ENCODE results near the gene RAD51.
"Not testable (repeated sequence)": the region's sequence is repeated elsewhere in the genome, so short reads cannot be mapped to it uniquely, and the experiment has no call there.

Gene RAD51

DNA sequence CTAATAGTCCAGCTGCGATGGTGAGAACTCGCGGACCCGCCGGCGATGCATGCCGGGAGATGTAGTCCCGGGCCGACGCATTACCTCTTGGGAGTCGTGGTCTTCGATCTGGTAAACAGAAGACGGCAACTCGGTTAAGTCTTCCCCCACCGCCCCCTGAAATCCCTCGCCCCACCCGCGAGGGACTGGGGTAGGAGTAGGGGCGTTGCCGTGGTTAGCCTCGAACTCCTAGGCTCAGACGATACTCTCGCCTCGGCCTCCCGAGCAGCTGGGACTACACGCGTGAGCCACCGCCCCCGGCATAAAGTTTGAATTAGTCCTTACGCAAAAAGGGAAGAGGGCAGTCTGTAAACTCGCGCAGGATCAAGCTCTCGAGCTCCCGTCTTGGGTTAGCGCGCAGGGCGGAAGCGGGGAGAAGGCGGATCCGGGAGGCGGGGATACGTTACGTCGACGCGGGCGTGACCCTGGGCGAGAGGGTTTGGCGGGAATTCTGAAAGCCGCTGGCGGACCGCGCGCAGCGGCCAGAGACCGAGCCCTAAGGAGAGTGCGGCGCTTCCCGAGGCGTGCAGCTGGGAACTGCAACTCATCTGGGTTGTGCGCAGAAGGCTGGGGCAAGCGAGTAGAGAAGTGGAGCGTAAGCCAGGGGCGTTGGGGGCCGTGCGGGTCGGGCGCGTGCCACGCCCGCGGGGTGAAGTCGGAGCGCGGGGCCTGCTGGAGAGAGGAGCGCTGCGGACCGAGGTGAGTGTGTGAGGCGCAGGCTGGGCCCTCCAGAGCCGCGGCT lies at the start of gene RAD51:
RAD51 (plus strand) TSS at position 487 of the 781 bp plus-strand sequence. CDS start 3,585 bp downstream, outside the sequence.
- peak; percentile 97 for DNase-seq

DNA sequence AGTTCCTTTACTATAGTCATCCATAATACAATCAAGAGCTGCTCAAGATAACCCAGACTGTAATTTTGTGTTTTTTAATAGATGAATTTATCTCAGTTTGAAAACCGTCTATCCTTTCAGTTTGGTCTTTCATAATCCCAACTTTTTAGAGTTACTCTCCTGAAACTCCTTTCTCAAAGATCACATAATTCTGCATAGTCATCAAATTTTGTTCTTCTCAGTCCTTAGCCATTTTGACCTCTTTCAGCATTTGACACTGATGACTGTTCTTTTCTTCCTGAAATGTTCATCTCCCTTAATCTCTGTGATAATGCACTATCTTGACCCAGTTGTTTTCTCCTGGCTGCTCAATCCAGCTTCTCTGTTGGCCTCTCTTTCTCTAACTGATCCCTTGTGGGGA lies 47.5 kb upstream of the RAD51 start:
- DNase-seq, result no peak

DNA sequence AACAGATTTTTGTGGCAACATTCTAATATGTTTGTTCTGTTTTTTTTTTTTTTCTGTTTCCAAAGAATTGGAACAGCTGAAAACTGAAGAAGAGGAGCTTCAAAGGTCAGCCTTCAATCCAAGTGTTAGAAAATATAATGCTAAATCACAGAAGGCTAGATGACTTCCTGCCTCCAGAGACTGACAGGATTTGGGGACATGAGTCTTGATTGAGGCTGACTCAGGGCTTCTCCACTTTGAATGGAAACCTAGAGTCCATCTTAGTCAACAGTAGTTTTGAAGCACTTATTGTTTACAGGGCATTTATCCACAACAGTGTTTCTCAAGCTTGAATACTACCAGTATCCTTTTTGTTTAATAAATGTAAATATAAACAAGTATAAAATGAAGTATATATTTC lies 44.5 kb upstream of the RAD51 start:
- no peak for DNase-seq

DNA sequence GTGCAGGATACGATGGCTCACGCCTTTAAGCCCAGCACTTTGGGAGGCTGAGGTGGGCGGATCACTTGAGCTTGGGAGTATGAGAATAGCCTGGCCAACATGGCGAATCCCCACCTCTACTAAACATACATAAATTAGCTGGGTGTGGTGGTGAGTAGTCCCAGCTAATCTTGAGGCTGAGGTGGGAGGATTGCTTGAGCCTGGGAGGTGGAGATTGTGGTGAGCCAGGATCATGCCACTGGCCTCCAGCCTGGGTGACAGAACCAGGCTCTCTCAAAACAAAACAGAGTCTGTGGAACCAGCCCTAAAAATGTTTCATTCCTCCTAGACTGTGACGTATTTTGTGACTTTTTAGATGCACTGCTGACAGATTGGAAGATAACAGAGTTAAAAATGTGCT lies 34.3 kb upstream of the RAD51 start:
- no peak for DNase-seq

DNA sequence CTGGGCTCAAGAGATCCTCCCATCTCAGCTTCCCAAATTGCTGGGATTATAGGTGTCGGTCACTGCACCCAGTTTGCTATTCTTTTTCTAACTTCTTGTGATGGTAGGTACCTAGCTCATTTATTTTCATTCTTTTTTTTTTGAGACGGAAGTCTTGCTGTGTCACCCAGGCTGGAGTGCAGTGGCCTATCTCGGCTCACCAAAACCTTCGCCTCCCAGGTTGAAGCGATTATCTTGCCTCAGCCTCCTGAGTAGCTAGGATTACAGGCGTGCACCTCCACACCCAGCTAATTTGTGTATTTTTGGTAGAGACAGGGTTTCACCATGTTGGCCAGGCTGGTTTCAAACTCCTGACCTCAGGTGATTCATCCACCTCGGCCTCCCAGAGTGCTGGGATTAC lies 30.1 kb upstream of the RAD51 start:
- DNase-seq, result no peak

DNA sequence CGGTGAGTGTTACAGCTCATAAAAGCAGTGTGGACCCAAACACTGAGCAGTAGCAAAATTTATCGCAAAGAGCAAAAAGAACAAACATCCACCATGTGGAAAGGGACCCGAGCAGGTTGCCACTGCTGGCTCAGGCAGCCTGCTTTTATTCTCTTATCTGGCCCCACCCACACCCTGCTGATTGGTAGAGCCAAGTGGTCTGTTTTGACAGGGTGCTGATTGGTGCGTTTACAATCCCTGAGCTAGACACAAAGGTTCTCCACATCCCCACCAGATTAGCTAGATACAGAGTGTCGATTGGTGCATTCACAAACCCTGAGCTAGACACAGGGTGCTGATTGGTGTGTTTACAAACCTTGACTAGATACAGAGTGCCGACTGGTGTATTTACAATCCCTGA lies 18.7 kb upstream of the RAD51 start:
- not testable (repeated sequence) for DNase-seq

DNA sequence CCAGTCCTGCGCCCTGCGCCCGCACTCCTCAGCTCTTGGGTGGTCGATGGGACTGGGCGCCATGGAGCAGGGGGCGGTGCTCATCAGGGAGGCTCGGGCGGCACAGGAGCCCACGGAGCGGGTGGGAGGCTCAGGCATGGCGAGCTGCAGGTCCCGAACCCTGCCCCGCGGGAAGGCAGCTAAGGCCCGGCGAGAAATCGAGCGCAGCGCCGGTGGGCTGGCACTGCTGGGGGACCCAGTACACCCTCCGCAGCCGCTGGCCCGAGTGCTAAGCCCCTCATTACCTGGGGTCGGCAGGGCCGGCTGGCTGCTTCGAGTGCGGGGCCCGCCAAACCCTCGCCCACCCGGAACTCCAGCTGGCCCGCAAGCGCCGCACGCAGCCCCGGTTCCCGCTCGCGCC lies 18.1 kb upstream of the RAD51 start:
- DNase-seq, result not testable (repeated sequence)

DNA sequence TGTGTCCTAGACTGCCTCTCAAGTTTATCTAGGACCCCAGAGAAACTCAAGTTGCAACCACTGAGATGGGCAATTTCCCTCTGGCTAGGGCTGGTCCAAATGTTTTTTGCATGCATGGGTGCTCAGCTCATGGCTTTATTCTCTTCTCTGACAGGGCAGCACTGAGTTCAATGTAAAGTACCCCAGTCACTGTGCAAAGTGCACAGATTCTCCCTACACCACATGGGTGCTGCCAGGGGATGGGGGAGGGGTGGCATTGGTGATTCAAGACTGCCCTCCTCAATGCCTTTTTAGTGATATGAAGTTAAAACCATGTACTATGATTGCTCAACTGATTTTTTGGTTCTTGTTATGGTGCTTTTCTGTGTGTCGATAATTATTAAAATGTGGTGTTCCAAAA lies 14.8 kb upstream of the RAD51 start:
- no peak for DNase-seq

DNA sequence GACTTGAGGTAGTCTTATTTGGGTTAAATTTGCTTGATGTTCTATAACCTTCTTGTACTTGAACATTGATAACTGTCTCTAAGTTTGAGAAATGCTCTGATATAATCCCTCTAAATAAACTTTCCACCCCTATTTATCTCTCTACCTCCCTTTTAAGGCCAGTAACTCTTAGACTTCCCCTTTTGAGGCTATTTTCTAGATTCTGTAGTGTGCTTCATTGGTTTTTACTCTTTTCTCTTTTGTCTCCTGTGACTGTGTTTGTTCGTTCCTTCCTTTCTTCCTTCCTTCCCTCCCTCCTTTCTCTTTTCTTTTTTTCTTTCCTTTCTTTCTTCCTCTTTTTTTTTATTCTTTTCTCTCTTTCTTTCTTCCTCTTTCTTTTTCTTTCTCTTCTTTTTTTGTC lies 14.0 kb upstream of the RAD51 start:
- not testable (repeated sequence) for DNase-seq

DNA sequence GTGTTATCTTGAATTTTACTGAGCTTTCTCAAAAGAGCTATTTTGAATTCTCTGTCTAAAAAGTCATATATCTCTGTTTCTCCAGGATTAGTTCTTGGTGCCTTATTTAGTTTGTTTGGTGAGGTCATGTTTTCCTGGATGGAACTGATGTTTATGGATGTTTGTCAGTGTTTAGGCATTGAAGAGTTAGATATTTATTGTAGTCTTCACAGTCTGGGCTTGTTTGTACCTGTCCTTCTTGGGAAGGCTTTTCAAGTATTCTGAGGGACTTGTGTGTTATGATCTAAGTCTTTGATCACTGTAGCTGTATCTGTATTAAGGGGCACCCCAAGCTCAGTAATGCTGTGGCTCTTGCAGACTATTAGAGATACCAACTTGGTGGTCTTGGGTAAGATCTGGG lies 10.6 kb upstream of the RAD51 start:
- DNase-seq, result no peak

DNA sequence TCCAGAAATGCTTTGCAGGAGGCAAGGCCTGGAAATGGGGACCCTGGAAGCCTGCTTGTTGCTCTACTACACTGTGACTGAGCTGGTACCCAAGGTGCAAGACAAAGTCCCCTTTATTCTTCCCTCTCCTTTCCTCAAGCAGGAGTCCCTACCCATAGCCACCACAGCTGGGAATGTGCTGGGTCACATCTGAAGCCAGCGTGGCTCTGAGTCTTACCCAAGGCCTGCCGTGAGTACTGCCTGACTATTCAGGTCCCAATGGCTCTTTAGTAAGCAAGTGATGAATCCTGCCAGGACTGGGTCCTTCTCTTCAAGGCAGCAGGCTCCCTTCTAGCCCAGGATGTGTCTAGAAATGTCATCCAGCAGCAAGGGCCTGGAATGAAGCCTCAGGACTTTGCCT lies 9.6 kb upstream of the RAD51 start:
- DNase-seq, result no peak

DNA sequence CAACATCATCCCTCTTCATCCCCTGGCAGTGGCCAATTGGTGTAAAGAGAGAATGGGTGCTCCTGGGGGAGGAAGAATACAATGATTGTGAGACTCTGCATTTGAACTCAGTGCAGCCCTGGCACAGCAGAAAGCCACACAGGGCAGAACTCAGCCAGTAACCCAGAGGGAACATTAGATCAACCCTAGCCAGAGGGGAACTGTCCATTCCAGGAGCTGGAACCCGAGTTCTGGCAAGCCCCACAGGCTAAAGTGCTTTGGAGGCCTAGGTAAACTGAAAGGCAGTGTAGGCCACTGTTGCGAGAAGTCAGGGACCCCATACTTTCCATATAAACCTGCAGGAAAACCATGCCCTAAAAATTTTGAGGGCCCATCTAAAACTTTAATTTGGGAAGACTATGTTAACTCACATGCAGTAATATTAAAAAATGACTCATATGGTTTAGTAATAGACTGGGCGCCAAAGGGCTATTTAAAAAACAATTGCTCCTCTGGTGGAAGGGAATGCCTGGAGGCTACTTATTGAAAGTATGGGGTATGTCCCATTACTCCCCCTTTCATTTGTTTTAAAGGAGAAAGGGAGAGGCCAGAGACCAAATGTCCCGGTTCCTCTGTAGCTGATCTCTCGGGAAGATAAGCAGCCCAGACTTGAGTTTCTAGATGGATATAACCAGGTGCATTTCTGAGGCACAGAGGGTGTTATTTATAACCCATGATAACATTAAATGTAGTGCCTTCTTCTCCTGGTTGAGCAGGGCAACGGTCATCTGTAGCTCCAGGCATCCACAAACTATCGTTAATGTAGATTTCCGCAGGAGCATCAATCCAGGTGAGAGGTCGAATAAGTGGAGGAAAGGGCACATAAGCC lies 5.8 kb upstream of the RAD51 start:
- no peak for DNase-seq

DNA sequence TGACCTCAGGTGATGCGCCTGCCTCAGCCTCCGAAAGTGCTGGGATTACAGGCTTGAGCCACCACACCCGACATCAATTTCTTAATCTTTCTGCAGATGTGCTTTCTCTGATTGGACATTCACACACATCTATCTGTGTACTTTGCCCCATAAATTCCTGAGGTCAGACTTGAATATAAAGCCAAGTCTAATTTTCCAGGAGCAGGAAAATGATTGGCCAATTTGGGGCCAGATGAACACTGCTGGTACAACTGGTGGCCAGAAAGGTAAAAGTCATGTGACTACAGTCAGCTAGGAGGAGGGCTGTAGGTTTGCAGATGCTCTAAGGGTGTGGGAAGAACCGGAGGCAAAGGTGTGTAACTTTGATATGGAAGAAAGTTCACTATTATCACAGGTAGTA lies 3.2 kb upstream of the RAD51 start:
- no peak for DNase-seq

DNA sequence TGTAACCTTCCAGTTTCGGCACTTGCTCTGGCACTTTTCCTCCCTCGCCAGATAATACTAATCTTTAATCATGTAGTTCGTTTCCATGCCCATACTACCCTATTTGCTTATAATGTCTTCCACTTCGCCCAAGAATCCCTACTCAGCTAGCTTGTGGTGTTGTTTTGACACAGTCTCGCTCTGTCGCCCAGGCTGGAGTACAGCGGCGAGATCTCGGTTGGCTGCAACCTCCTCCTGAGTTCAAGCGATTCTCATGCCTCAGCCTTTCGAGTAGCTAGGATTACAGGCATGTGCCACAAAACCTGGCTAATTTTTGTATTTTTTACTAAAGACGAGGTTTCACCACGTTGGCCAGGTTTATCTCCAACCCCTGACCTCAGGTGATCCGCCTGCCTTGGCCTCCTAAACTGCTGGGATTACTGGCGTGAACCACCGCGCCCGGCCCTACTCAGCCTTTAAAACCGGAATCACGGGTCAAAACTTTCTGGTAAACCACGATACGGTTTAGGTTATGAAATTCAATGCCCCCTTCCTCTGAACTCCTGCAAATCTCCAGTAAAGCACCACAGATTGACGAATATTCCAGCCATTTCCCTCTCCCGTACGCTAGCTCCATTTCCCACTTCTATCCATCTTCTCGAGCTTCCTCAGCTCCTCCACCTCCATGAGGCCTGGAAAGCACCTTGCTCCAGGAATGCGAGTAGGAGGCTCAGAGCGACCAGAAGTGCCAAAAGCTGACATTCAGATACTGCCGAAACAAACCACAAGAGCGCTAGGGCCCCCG lies 878 bp upstream of the RAD51 start:
- no peak for DNase-seq

DNA sequence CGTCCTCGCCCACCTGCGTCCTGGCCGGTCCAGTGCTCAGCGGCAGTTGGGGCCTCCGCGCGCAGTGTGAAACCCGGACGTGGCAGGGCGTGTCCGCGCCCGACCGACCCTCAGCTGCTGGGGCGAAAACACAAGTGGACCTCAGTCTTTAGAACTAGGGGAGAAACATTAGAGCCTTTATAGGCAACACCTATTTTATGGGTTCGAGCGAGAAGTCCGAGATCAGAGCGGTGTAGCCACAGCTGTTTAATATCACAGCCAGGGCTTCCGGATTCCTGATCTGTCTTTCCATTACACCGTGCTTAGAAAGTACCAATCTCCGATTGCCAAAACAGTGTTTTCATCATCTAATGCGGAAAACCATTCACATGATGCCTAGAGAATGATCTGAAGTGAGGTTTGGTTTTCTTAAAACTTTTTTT lies 506 bp downstream of the RAD51 start:
- DNase-seq, result no peak

DNA sequence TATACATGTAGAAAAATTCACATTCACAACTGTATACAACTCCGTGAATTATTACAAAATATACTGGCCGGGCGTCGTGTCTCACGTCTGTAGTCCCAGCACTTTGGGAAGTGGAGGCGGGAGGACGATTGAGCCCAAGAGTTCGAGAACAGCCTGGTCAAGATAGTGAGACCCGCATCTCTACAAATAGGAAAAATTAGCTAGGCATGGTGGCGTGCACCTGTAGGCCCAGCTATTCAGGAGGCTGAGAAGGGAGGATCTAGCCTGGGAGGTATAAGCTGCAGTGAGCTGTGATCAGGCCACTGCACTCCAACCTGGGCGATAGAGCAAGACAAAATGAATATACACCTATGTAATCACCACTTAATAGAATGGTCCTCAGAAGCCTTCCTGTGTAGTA lies 1.3 kb downstream of the RAD51 start:
- no peak for DNase-seq

DNA sequence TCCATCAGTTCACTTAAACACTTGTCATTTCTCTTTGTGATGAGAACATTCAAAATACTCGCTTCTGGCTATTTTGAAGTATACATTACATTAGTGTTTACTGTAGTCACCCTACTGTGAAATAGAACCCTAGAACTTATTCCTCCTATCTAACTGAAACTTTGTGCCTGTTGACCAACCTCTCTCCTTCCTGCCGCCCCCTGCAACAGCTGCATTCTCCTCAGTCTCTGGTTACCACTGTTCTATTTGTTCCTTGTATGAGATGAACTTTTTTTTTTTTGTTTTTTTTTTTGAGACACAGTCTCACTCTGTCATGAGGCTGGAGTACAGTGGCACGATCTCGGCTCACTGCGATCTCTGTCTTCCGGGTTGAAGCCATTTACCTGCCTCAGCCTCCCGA lies 2.9 kb downstream of the RAD51 start:
- no peak for DNase-seq

DNA sequence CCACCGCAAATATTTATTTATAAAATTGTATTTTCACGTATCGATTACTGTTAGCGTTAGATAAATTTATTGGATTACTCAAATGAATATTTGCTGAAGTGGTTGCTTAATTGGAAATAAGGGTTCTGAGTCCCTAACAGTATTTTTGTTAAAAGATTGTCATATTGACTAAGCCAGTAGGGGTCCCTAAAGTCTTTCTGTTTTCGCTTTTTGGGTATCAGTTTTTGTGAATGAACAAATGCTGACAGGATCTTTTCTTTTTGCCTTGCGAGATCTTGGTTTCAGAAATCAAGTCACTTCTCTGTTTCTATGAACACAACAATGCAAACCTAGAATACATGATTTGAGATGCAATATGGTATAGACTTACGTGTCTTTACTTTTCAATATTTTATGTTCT lies 7.1 kb downstream of the RAD51 start:
- no peak for DNase-seq

DNA sequence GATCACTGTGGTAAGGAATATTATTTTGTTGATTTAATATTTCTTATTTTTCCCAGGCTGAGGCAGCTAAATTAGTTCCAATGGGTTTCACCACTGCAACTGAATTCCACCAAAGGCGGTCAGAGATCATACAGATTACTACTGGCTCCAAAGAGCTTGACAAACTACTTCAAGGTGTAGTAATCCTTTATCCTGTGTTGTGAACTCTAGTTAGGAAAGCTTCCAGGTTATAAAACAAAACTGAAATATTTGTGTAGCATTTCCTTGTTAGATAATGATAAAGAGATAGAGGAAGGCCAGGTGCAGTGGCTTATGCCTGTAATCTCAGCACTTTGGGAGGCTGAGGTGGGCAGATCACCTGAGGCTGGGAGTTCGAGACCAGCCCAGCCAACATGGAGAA lies 11.1 kb downstream of the RAD51 start:
- no peak for DNase-seq

DNA sequence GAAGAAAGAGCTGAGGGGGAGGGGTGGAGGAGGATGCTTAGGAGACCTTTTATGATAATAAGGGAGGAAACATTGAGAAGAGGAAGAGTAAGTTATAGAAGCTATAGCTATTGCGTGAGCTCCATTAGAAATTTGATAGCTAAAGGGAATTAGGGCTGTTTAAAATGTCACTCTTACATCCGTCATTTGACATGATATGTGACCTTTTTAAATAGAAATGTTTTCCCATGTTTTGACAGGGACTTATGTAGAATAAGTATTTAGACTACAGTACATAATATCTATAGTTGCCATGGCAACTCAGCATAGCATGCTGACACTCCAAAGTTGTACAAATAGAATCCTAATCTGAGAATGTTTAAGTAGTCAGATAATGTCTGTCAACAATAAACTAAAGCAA lies 19.2 kb downstream of the RAD51 start:
- no peak for DNase-seq

DNA sequence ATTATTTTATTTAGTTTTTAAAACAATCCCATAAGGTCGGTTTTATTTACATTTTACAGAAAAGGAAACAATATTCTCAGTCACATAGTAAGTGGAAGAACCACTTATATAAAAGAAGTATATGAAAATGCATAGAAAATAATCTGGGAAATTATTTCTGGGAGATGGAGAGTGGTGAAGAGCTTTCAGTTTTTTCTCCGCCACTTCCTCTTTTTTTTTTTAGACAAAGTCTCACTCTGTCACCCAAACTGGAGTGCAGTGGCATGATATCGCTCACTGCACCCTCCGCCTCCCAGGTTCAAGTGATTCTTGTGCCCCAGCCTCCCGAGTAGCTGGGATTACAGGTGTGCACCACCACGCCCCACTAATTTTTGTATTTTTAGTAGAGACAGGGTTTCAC lies 21.2 kb downstream of the RAD51 start:
- DNase-seq, result no peak

DNA sequence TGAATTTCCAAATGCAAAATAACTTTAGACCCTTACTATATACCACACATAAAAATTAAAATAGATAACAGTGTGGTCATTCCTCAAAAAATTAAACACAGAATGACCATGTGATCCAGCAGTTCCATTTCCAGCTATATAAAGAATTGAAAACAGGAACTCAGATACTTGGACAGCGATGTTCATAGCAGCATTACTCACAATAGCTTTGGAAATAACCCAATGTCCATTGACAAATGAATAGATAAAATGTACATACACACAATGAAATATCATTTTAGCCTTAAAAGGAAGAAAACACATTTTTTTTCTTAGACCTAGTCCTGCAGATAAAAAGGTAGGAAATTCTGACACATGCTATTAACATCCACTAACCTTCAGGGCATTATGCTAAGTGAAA lies 26.7 kb downstream of the RAD51 start:
- DNase-seq, result no peak

DNA sequence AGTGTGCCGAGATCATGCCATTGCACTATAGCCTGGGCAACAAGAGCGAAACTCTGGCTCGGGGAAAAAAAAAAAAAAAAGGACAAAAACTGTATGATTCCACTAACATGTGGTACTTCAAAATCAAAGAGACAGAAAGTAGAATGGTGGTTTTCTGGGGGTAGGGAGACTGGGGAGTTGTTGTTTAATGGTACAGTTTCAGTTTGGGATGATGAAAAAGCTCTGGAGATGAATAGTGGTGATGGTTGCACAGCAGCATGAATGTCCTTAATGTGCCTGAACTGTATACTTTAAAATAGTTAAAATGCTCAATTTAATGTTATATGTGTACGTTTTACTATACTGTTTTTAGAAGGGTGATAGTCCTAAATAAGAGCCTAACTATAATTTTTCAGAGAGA lies 27.4 kb downstream of the RAD51 start:
- DNase-seq, result no peak

DNA sequence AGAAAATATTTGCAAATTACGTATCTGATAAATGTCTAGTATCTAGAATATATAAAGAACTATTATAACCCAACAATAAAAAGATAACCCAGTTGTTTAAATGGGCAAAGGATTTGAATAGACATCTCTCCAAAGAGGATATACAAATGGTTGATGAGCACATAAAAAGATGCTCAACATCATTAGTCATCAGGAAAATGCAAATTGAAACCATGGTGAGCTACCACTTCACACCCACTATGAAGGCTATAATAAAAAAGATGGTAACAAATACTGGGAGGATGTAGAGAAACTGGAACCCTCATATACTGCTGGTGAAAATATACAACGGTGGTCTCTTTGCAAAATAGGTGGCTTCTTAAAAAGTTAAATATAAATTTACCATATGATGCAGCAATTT lies 28.0 kb downstream of the RAD51 start:
- DNase-seq, result no peak
